Panc1 (cell line): ENCODE results near the gene NLRC5. TPM values are rescaled to one million over a fixed set of nuclear protein-coding genes. Genes with fewer than 3 reads are reported as not detected.

Source experiments
- ATAC-seq: fragments of 200-7000 bp; cut with Tn5 transposase; 2 replicates; pipeline ENCODE4 v1.9.1; 2020; ENCODE audit warnings: mild to moderate bottlenecking, moderate library complexity
- BruUV-seq: library from RNA; stranded (reverse); fragments of 400-500 nt; replicated peaks from 2 replicates; lab custom pipeline; 2021; lab: Mats Ljungman, UMichigan
- CTCF ChIA-PET: fragments of 300-600 bp; sonication (Branson Sonifier 250); formaldehyde crosslinking; loops from one replicate; lab custom pipeline; 2022; ENCODE audit warnings: antibody characterized with exemption; lab: Charles Lee
- POLR2A ChIA-PET: fragments of 300-600 bp; sonication (Branson Sonifier 250); formaldehyde crosslinking; loops from one replicate; lab custom pipeline; 2022; ENCODE audit warnings: antibody characterized with exemption; lab: Charles Lee
- DNase-seq: peaks from one replicate; pipeline ENCODE4 v3.0.0-alpha.2; 2010; ENCODE audit warnings: low read depth, low spot score
- H3K27ac ChIP-seq: 2 replicates; pipeline ENCODE4 v1.5.1; 2011; ENCODE audit warnings: mild to moderate bottlenecking, low read length, inconsistent platforms
- H3K27me3 ChIP-seq: fragments of 200-500 bp; sonication (Bioruptor generic); 2 replicates; pipeline ENCODE4 v1.6.0; 2014; ENCODE audit warnings: low read length, inconsistent platforms; ENCODE audit not compliant: control insufficient read depth, insufficient read depth
- H3K36me3 ChIP-seq: fragments of 200-500 bp; sonication (Bioruptor generic); 2 replicates; pipeline ENCODE4 v1.5.1; 2014; ENCODE audit warnings: inconsistent platforms, mild to moderate bottlenecking, low read length, moderate library complexity; ENCODE audit not compliant: control insufficient read depth, insufficient read depth
- H3K4me1 ChIP-seq: 2 replicates; pipeline ENCODE4 v1.5.1; 2011; ENCODE audit warnings: inconsistent platforms, mild to moderate bottlenecking, low read length, moderate library complexity; ENCODE audit not compliant: control insufficient read depth, insufficient read depth
- H3K4me3 ChIP-seq, 2 experiments: 2 replicates each; pipeline ENCODE4 v1.5.1; 2011 to 2012; ENCODE audit warnings: low read depth in 2 of 2, low read length in 2 of 2, mild to moderate bottlenecking in 2 of 2, inconsistent platforms in 1 of 2, moderate library complexity in 1 of 2
- H3K9me3 ChIP-seq: fragments of 200-500 bp; sonication (Bioruptor generic); 2 replicates; pipeline ENCODE4 v1.5.1; 2014; ENCODE audit warnings: low read depth, mild to moderate bottlenecking, inconsistent platforms, low read length, moderate library complexity; ENCODE audit not compliant: control insufficient read depth, insufficient read depth
- POLR2AphosphoS5 ChIP-seq: IDR thresholded peaks from 2 replicates; pipeline ENCODE4 v1.6.1; 2012; ENCODE audit warnings: mild to moderate bottlenecking, low read depth, low read length, moderate library complexity
- SIN3A ChIP-seq: IDR thresholded peaks from 2 replicates; pipeline ENCODE4 v1.6.1; 2012; ENCODE audit warnings: low read depth, mild to moderate bottlenecking, low read length, moderate library complexity, borderline replicate concordance; ENCODE audit not compliant: insufficient read depth
- TCF7L2 ChIP-seq: IDR thresholded peaks from 2 replicates; pipeline ENCODE4 v1.6.1; 2011; ENCODE audit warnings: mild to moderate bottlenecking, low read depth, low read length, inconsistent platforms
- in situ Hi-C: cut with HindIII; loops from 2 replicates; pipeline ENCODE4 v1.10.0; 2016; ENCODE audit warnings: low sequenced_read_pairs, low pct_unique_long_range_greater_than_20kb
- intact Hi-C: fragments of 100-400 bp; cut with micrococcal nuclease; formaldehyde crosslinking; loops from one replicate; pipeline ENCODE4 v1.10.0; 2022; ENCODE audit not compliant: unreplicated experiment
- total RNA-seq: library from RNA; stranded (reverse); gene quantifications from one replicate; pipeline ENCODE4 v1.2.1, GENCODE V29; 2021; ENCODE audit not compliant: unreplicated experiment
- TF ChIP-seq, protein P1 (sequence below): fragments of 450-650 bp; IDR thresholded peaks from 2 replicates; pipeline ENCODE4 v1.5.1; 2017; ENCODE audit warnings: mild to moderate bottlenecking
- TF ChIP-seq, protein P2 (sequence below), 2 experiments: IDR thresholded peaks; 2 replicates each; pipeline ENCODE4 v1.6.1; 2011 to 2012; ENCODE audit warnings: low read depth in 2 of 2, control low read depth in 1 of 2, low read length in 1 of 2, mild to moderate bottlenecking in 1 of 2, moderate library complexity in 1 of 2; ENCODE audit not compliant: insufficient read depth in 1 of 2

Gene NLRC5
- total RNA-seq, 1 experiment from 2014 or later: 8.8 TPM

DNA sequence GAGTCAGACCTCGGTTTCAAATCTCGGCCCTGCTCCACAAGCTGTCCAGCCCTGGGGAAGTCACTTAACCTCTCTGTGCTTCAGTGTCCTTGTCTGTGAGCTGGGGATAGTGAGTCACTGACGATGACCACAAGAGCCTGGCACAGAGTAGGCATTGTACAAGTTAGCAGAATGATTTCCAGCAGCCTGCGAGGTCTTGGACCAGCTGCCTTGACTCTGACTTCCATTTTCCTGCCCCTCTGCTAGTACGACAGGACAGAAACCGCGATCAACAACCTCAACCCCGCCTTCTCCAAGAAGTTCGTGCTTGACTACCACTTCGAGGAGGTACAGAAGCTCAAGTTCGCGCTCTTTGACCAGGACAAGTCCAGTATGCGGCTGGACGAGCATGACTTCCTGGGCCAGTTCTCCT is 123.7 kb downstream of the NLRC5 start:
- no peak overlapping the region for H3K27ac ChIP-seq
- H3K36me3 ChIP-seq: no peaks in the 10 kb centered on the region
- no TSS peak for BruUV-seq
- intact Hi-C loops (no loop called here), in situ Hi-C loops (no loop called here)
- no peaks in the 10 kb centered on the region for H3K4me1 ChIP-seq
- no peak for TF ChIP-seq POLR2AphosphoS5
- POLR2A ChIA-PET: no interaction called here
- ATAC-seq (peak; percentile 40; the same call in 1 of the 2 replicates), DNase-seq (no peak)
- CTCF ChIA-PET: no interaction called here
- no peaks in the 10 kb centered on the region for H3K27me3 ChIP-seq
- H3K4me3 ChIP-seq: no peak overlapping the region
- H3K9me3 ChIP-seq: no peaks in the 10 kb centered on the region

DNA sequence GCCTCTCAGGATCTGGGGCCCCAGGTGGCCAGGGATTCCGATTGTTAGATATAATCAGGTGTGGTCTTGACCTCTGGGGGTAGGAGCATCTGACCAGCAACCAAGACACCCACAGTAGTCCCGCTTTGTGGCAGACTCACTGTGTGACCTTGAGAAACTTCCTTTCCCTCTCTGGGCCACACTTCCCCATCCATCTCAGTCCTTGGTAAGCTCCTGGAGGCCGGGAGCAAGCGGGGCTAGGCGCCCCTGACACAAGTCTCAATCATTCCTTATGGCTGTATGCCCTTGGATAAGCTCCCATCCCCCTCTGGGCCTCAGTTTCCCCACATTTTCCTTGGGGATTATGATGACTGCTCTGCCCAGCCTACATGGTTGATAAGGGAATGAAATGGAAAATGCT is 124.3 kb downstream of the NLRC5 start:
- ChIA-PET POLR2A (no interaction called here), CTCF (no interaction called here)
- Histone ChIP-seq H3K4me3 (no peak overlapping the region), H3K9me3 (no peaks in the 10 kb centered on the region), H3K4me1 (no peaks in the 10 kb centered on the region), H3K27ac (no peak overlapping the region), H3K36me3 (no peaks in the 10 kb centered on the region), H3K27me3 (no peaks in the 10 kb centered on the region)
- DNase-seq (no peak), ATAC-seq (no peak)
- TF ChIP-seq TCF7L2 (no peak), SIN3A (no peak), POLR2AphosphoS5 (no peak)
- TF ChIP-seq, protein P1, sequence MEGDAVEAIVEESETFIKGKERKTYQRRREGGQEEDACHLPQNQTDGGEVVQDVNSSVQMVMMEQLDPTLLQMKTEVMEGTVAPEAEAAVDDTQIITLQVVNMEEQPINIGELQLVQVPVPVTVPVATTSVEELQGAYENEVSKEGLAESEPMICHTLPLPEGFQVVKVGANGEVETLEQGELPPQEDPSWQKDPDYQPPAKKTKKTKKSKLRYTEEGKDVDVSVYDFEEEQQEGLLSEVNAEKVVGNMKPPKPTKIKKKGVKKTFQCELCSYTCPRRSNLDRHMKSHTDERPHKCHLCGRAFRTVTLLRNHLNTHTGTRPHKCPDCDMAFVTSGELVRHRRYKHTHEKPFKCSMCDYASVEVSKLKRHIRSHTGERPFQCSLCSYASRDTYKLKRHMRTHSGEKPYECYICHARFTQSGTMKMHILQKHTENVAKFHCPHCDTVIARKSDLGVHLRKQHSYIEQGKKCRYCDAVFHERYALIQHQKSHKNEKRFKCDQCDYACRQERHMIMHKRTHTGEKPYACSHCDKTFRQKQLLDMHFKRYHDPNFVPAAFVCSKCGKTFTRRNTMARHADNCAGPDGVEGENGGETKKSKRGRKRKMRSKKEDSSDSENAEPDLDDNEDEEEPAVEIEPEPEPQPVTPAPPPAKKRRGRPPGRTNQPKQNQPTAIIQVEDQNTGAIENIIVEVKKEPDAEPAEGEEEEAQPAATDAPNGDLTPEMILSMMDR: no peak
- TF ChIP-seq, protein P2, sequence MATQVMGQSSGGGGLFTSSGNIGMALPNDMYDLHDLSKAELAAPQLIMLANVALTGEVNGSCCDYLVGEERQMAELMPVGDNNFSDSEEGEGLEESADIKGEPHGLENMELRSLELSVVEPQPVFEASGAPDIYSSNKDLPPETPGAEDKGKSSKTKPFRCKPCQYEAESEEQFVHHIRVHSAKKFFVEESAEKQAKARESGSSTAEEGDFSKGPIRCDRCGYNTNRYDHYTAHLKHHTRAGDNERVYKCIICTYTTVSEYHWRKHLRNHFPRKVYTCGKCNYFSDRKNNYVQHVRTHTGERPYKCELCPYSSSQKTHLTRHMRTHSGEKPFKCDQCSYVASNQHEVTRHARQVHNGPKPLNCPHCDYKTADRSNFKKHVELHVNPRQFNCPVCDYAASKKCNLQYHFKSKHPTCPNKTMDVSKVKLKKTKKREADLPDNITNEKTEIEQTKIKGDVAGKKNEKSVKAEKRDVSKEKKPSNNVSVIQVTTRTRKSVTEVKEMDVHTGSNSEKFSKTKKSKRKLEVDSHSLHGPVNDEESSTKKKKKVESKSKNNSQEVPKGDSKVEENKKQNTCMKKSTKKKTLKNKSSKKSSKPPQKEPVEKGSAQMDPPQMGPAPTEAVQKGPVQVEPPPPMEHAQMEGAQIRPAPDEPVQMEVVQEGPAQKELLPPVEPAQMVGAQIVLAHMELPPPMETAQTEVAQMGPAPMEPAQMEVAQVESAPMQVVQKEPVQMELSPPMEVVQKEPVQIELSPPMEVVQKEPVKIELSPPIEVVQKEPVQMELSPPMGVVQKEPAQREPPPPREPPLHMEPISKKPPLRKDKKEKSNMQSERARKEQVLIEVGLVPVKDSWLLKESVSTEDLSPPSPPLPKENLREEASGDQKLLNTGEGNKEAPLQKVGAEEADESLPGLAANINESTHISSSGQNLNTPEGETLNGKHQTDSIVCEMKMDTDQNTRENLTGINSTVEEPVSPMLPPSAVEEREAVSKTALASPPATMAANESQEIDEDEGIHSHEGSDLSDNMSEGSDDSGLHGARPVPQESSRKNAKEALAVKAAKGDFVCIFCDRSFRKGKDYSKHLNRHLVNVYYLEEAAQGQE (IDR thresholded peaks at IDR 0.05; ENCODE audit: insufficient read depth in 1 of 2, low read depth in 2 of 2, low read length in 1 of 2): no peak
- in situ Hi-C loops: no loop called here
- BruUV-seq: no TSS peak
- intact Hi-C loops: no loop called here

DNA sequence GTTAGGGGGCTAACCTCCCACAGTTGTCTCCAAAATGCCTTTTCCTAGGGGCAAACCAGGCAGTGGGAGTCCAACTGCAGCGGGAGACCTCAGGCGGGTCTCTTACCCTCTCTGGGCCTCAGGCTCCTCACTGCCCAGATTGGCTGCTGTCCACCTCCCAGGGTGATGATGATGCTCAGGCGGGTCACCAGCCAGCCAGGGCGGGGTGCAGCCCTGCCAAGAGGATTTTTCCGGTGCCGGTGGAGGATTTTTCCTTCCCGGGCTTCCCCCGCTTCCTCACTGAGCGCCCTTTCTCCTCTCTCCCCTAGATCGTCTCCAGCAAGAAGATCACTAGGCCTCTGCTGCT is 125.8 kb downstream of the NLRC5 start:
- in situ Hi-C loops (no loop called here), intact Hi-C loops (no loop called here)
- no peak overlapping the region for H3K4me3 ChIP-seq
- CTCF ChIA-PET: no interaction called here
- DNase-seq (no peak), ATAC-seq (no peak)
- no peaks in the 10 kb centered on the region for H3K4me1 ChIP-seq
- no peaks in the 10 kb centered on the region for H3K9me3 ChIP-seq
- TF ChIP-seq POLR2AphosphoS5 (no peak), TCF7L2 (no peak), SIN3A (no peak)
- TF ChIP-seq, protein P1: no peak
- TF ChIP-seq, protein P2 (IDR thresholded peaks at IDR 0.05; ENCODE audit: insufficient read depth in 1 of 2, low read depth in 2 of 2, low read length in 1 of 2): no peak
- no peak overlapping the region for H3K27ac ChIP-seq
- H3K27me3 ChIP-seq: no peaks in the 10 kb centered on the region
- POLR2A ChIA-PET: no interaction called here
- BruUV-seq: no TSS peak
- H3K36me3 ChIP-seq: no peaks in the 10 kb centered on the region
